ENCODE measurements around the gene MEFV. TPM values are rescaled to one million over a fixed set of nuclear protein-coding genes. Genes with fewer than 3 reads are reported as not detected.
A peak's percentile ranks its signal among the peaks of the same experiment; 100 is the strongest.

MEFV gene
- total and polyA plus RNA-seq, 2 of the 13 experiments (the other 11 are each of a cell fraction or from before 2014, with no cell fraction given) = 0.22 TPM; not detected in 1

DNA sequence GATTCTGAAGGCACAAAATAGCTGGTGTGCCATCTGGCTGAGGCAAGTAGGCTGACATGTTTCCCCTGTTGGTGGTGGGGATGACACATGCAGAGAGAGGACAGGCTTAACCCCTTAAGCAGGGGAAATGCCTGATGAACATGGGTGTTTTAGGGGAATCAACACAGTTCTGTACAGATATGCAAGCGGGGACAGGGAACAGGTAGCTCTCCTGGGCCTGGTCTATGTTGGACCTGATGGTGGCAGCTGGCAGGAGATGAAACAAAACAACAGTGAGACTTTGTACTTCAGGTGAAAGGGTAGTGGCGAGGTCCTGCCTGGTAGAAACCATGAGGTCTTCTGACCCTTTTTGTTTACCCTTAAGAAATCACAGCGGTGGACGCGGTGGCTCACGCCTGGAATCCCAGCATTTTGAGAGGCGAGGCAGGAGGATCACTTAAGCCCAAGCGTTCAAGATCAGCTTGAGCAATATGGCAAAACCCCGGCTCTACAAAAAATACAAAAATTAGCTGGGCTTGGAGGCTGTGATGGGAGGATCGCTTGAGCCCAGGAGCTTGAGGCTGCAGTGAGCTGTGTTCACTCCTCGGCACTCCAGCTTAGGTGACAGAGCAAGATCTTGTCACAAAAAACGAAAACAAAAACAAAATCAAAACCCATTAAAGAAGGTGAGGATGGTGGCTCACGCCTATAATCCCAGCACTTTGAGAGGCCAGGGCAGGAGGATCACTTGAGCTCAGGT, 57.9 kb downstream of the MEFV start (continued):
- TF ChIP-seq, protein P1, sequence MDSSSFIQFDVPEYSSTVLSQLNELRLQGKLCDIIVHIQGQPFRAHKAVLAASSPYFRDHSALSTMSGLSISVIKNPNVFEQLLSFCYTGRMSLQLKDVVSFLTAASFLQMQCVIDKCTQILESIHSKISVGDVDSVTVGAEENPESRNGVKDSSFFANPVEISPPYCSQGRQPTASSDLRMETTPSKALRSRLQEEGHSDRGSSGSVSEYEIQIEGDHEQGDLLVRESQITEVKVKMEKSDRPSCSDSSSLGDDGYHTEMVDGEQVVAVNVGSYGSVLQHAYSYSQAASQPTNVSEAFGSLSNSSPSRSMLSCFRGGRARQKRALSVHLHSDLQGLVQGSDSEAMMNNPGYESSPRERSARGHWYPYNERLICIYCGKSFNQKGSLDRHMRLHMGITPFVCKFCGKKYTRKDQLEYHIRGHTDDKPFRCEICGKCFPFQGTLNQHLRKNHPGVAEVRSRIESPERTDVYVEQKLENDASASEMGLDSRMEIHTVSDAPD (CRISPR knock-in tag; IDR thresholded peaks at IDR 0.05) = peak; percentile 74
- TF ChIP-seq ZNF773 (CRISPR knock-in tag; IDR thresholded peaks at IDR 0.05; ENCODE audit: borderline replicate concordance) (no peak), ZNF24 (IDR thresholded peaks at IDR 0.05) (no peak), ZMYM3 (CRISPR knock-in tag; IDR thresholded peaks at IDR 0.05) (peak; percentile 12; the same call in 1 of the 2 replicates), ZNF883 (CRISPR knock-in tag; IDR thresholded peaks at IDR 0.05; ENCODE audit: not compliant biosample characterization) (no peak), SP1 (IDR thresholded peaks at IDR 0.05) (no peak), SP1 (CRISPR knock-in tag; IDR thresholded peaks at IDR 0.05) (no peak), AKAP8 (CRISPR knock-in tag; IDR thresholded peaks at IDR 0.05) (no peak), IKZF4 (CRISPR knock-in tag; IDR thresholded peaks at IDR 0.05; ENCODE audit: borderline replicate concordance, low read depth, not compliant biosample characterization) (no peak), KAT7 (CRISPR knock-in tag; IDR thresholded peaks at IDR 0.05; ENCODE audit: borderline replicate concordance) (no peak), SYNCRIP (IDR thresholded peaks at IDR 0.05; ENCODE audit: insufficient read depth, low read depth, low read length) (no peak), POLR2AphosphoS2 (IDR thresholded peaks at IDR 0.05; ENCODE audit: low read depth, low read length) (no peak), ZMYM2 (CRISPR knock-in tag; IDR thresholded peaks at IDR 0.05) (peak; percentile 72; the same call in 1 of the 2 replicates), ZNF724P (CRISPR knock-in tag; IDR thresholded peaks at IDR 0.05; ENCODE audit: borderline replicate concordance) (no peak), SUZ12 (IDR thresholded peaks at IDR 0.05; ENCODE audit: low read depth, low read length) (no peak), CC2D1A (CRISPR knock-in tag; IDR thresholded peaks at IDR 0.05) (no peak), XBP1 (CRISPR knock-in tag; IDR thresholded peaks at IDR 0.05) (no peak), ZSCAN9 (CRISPR knock-in tag; IDR thresholded peaks at IDR 0.05; ENCODE audit: borderline replicate concordance) (no peak), RBM22 (optimal IDR thresholded peaks at IDR 0.05; ENCODE audit: low read length) (no peak), CBFB (CRISPR knock-in tag; IDR thresholded peaks at IDR 0.05) (no peak), ZNF331 (CRISPR knock-in tag; IDR thresholded peaks at IDR 0.05) (peak; percentile 18; the same call in 1 of the 2 replicates)
- TF ChIP-seq, protein P2, sequence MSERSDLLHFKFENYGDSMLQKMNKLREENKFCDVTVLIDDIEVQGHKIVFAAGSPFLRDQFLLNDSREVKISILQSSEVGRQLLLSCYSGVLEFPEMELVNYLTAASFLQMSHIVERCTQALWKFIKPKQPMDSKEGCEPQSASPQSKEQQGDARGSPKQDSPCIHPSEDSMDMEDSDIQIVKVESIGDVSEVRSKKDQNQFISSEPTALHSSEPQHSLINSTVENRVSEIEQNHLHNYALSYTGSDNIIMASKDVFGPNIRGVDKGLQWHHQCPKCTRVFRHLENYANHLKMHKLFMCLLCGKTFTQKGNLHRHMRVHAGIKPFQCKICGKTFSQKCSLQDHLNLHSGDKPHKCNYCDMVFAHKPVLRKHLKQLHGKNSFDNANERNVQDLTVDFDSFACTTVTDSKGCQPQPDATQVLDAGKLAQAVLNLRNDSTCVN (CRISPR knock-in tag; IDR thresholded peaks at IDR 0.05; ENCODE audit: borderline replicate concordance) = no peak
- TF ChIP-seq, protein P3, sequence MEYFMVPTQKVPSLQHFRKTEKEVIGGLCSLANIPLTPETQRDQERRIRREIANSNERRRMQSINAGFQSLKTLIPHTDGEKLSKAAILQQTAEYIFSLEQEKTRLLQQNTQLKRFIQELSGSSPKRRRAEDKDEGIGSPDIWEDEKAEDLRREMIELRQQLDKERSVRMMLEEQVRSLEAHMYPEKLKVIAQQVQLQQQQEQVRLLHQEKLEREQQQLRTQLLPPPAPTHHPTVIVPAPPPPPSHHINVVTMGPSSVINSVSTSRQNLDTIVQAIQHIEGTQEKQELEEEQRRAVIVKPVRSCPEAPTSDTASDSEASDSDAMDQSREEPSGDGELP (IDR thresholded peaks at IDR 0.05; ENCODE audit: borderline replicate concordance, low read depth) = peak; percentile 68; the same call in 1 of the 2 replicates
- TF ChIP-seq, protein P4, sequence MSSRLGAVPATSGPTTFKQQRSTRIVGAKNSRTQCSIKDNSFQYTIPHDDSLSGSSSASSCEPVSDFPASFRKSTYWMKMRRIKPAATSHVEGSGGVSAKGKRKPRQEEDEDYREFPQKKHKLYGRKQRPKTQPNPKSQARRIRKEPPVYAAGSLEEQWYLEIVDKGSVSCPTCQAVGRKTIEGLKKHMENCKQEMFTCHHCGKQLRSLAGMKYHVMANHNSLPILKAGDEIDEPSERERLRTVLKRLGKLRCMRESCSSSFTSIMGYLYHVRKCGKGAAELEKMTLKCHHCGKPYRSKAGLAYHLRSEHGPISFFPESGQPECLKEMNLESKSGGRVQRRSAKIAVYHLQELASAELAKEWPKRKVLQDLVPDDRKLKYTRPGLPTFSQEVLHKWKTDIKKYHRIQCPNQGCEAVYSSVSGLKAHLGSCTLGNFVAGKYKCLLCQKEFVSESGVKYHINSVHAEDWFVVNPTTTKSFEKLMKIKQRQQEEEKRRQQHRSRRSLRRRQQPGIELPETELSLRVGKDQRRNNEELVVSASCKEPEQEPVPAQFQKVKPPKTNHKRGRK (CRISPR knock-in tag; IDR thresholded peaks at IDR 0.05) = no peak
- TF ChIP-seq, protein P5, sequence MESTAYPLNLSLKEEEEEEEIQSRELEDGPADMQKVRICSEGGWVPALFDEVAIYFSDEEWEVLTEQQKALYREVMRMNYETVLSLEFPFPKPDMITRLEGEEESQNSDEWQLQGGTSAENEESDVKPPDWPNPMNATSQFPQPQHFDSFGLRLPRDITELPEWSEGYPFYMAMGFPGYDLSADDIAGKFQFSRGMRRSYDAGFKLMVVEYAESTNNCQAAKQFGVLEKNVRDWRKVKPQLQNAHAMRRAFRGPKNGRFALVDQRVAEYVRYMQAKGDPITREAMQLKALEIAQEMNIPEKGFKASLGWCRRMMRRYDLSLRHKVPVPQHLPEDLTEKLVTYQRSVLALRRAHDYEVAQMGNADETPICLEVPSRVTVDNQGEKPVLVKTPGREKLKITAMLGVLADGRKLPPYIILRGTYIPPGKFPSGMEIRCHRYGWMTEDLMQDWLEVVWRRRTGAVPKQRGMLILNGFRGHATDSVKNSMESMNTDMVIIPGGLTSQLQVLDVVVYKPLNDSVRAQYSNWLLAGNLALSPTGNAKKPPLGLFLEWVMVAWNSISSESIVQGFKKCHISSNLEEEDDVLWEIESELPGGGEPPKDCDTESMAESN (CRISPR knock-in tag; conservative IDR thresholded peaks at IDR 0.05) = no peak
